Upper lobe of right lung (tissue), 1 donor: ENCODE data around the gene OR5AN1. TPM values are rescaled to one million over a fixed set of nuclear protein-coding genes. Genes with fewer than 3 reads are reported as not detected.
"Not testable (repeated sequence)": the region's sequence is repeated elsewhere in the genome, so short reads cannot be mapped to it uniquely, and the experiment has no call there.

ENCODE experiments used
- ATAC-seq: fragments of 200-7000 bp; cut with Tn5 transposase; one replicate; pipeline ENCODE4 v1.9.1; 2020; ENCODE audit warnings: mild to moderate bottlenecking, moderate library complexity
- DNase-seq: peaks from one replicate; pipeline ENCODE4 v3.0.0-alpha.2; 2020
- H3K27ac ChIP-seq: fragments of 200-600 bp; one replicate; pipeline ENCODE4 v1.8.0; 2022
- H3K27me3 ChIP-seq: fragments of 200-600 bp; one replicate; pipeline ENCODE4 v1.8.0; 2022; ENCODE audit warnings: mild to moderate bottlenecking
- H3K36me3 ChIP-seq: fragments of 200-600 bp; one replicate; pipeline ENCODE4 v1.8.0; 2022
- H3K4me1 ChIP-seq: fragments of 200-600 bp; one replicate; pipeline ENCODE4 v1.8.0; 2022
- H3K4me3 ChIP-seq: fragments of 200-600 bp; one replicate; pipeline ENCODE4 v1.8.0; 2022; ENCODE audit warnings: mild to moderate bottlenecking
- H3K9me3 ChIP-seq: fragments of 200-600 bp; one replicate; pipeline ENCODE4 v1.8.0; 2022
- intact Hi-C: fragments of 100-400 bp; cut with DNase I; formaldehyde crosslinking; loops from one replicate; pipeline ENCODE4 v1.11.0; 2022
- total RNA-seq: library from RNA; stranded (reverse); fragmentation: NEBNext Ultra II Directional; extraction: Animal tissue kit (Norgen Biotek cat#: 25700); gene quantifications from one replicate; pipeline ENCODE4 v1.2.1, GENCODE V29; 2021
- TF ChIP-seq, protein P1 (sequence below): fragments of 200-600 bp; IDR thresholded peaks from one replicate; pipeline ENCODE4 v1.8.0; 2022; ENCODE audit warnings: antibody characterized with exemption
- donor health status: DM: no; HTN: yes; CAD: no; lungs with severe emphysema.

The OR5AN1 gene
- total RNA-seq, 1 donor from 2014 or later: not detected

DNA sequence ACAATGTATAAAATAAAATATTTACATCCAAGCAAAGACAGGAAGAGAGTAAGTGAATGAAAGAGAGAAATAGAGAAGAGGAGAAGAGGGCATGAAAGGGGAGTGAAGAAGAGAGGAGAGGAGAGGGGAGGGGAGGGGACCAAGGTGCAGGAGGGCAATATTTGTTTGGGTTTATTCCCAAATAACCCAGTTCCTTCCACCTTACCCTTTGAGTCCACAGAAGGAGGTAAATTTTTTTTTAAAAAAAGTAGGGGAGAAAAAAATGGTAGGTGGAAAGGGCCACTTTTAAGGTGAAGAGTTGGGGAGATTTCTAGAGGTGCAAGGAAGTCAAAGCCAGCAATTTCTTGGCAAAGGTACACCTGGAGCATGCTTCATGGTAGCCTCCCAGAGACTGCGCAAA, 2.1 kb upstream of the OR5AN1 start:
- Histone ChIP-seq H3K4me3 (no peak overlapping the region), H3K27ac (no peak overlapping the region), H3K4me1 (no peaks in the 10 kb centered on the region), H3K27me3 (no peaks in the 10 kb centered on the region), H3K9me3 (no peaks in the 10 kb centered on the region), H3K36me3 (no peaks in the 10 kb centered on the region)
- TF ChIP-seq, protein P1, sequence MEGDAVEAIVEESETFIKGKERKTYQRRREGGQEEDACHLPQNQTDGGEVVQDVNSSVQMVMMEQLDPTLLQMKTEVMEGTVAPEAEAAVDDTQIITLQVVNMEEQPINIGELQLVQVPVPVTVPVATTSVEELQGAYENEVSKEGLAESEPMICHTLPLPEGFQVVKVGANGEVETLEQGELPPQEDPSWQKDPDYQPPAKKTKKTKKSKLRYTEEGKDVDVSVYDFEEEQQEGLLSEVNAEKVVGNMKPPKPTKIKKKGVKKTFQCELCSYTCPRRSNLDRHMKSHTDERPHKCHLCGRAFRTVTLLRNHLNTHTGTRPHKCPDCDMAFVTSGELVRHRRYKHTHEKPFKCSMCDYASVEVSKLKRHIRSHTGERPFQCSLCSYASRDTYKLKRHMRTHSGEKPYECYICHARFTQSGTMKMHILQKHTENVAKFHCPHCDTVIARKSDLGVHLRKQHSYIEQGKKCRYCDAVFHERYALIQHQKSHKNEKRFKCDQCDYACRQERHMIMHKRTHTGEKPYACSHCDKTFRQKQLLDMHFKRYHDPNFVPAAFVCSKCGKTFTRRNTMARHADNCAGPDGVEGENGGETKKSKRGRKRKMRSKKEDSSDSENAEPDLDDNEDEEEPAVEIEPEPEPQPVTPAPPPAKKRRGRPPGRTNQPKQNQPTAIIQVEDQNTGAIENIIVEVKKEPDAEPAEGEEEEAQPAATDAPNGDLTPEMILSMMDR: no peak
- intact Hi-C loops: no loop called here
- no peak for ATAC-seq
- no peak for DNase-seq

DNA sequence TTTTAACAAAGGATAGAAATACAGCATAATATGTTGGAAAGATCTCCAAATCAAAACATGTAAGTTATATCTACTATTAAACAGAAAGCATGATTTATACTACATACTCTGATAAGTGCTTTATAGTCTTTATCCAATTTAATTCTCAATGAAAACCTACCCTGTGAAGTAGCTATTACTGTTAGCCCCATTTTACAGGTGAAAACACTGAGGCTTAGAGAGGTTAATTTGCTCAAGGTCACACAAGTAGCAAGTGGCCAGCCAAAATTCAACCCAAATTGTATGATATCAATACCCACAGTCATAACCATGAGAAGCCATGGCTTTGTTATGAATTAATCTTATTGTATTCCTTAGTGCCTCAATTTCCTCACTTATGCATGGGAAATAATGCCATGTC, 675 bp upstream of the OR5AN1 start:
- Histone ChIP-seq H3K27me3 (no peaks in the 10 kb centered on the region), H3K4me1 (no peaks in the 10 kb centered on the region), H3K36me3 (no peaks in the 10 kb centered on the region), H3K27ac (no peak overlapping the region), H3K4me3 (no peak overlapping the region), H3K9me3 (no peaks in the 10 kb centered on the region)
- intact Hi-C loops: no loop called here
- DNase-seq (no peak), ATAC-seq (no peak)
- TF ChIP-seq, protein P1: no peak

DNA sequence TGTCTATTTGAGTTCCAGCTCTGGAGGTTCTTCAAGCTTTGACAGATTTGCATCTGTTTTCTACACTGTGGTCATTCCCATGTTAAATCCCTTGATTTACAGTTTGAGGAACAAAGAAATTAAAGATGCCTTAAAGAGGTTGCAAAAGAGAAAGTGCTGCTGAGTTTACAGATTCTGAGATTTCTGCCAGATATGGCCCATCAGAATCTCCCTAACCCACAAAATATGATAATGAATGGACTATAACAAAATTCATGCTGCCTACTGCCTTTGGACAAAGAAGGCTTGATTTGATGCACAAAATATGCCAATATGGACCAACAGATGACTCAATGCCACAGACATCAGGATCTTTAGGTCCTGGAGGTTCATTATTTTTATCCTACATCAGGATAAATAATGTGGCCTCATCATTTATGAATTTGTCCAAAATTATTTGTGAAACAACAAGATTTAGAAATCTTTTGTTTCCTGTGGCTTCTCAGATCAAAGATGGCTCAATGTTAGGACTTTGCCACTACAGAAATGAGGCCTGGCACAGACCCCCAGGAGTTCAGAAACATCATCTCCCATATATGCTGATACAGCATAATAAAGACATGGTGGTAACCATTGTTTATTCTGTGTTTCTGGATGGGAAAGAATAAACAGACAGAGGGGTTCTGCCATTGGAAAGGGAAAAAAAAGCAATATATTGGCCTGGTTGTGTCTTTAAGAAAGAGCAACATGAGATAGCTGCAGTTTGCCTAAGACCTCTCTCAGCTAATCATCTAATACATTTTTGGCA, 6.7 kb downstream of the OR5AN1 start:
- ATAC-seq (no peak), DNase-seq (no peak)
- Histone ChIP-seq H3K4me1 (no peaks in the 10 kb centered on the region), H3K27ac (no peak overlapping the region), H3K27me3 (no peaks in the 10 kb centered on the region), H3K9me3 (no peaks in the 10 kb centered on the region), H3K4me3 (no peak overlapping the region), H3K36me3 (no peaks in the 10 kb centered on the region)
- TF ChIP-seq, protein P1: no peak
- intact Hi-C loops: no loop called here

DNA sequence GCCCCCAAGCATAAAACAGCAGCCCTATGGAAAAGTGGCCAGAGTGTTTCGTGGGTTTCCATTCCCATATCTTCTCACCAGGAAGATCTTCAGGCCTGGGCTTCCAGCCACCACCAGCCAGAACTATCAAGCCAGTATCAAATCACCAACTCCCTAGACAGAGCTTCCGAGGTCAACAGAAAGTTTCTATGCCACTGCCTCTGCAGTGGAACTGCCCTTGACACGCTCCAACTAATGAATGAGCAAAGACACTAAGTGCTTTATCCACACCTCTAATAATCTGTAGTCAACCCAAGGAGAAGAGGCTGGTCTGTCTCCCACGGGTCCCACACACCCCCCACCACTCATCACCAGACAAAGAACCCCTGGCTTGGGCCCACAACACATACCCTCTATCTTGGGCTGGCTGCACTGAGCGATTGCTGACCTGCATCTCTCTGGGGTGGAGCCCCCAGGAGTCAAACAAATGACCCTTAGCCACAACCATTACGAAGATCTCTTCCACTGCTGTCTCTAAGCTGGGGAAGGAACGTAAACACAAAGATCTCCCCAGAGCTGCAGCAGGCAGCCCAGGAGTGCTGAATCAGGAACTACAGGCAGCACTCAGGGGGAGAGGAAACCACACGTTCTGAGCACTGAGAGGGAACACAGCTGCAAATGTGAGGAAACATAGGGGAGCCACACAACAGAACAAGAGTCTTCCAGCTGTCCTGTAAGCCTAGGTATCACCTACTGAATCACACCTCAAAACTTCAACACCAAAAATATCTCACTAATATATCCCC, 9.7 kb downstream of the OR5AN1 start:
- ATAC-seq (peak; percentile 50), DNase-seq (no peak)
- Histone ChIP-seq H3K4me3 (no peak overlapping the region), H3K27me3 (no peaks in the 10 kb centered on the region), H3K27ac (no peak overlapping the region), H3K9me3 (no peaks in the 10 kb centered on the region), H3K4me1 (no peaks in the 10 kb centered on the region), H3K36me3 (no peaks in the 10 kb centered on the region)
- intact Hi-C loops: no loop called here
- TF ChIP-seq, protein P1: no peak

DNA sequence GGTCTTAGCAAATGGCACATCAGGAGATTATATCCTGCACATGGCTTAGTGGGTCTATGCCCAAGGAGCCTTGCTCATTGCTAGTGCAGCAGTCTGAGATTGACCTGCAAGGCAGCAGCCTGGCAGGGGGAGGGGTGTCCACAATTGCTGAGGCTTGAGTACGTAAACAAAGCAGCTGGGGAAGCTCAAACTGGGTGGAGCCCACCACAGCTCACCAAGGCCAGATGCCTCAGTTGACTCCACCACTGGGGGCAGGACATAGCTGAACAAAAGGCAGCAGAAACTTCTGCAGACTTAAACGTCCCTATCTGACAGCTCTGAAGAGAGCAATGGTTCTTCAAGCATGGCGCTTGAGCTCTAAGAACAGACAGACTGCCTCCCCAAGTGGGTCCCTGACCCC, 13.6 kb downstream of the OR5AN1 start:
- H3K27me3 ChIP-seq, intact Hi-C loops, ATAC-seq, H3K9me3 ChIP-seq, H3K4me3 ChIP-seq, H3K36me3 ChIP-seq, DNase-seq, H3K4me1 ChIP-seq, H3K27ac ChIP-seq: not testable (repeated sequence)

DNA sequence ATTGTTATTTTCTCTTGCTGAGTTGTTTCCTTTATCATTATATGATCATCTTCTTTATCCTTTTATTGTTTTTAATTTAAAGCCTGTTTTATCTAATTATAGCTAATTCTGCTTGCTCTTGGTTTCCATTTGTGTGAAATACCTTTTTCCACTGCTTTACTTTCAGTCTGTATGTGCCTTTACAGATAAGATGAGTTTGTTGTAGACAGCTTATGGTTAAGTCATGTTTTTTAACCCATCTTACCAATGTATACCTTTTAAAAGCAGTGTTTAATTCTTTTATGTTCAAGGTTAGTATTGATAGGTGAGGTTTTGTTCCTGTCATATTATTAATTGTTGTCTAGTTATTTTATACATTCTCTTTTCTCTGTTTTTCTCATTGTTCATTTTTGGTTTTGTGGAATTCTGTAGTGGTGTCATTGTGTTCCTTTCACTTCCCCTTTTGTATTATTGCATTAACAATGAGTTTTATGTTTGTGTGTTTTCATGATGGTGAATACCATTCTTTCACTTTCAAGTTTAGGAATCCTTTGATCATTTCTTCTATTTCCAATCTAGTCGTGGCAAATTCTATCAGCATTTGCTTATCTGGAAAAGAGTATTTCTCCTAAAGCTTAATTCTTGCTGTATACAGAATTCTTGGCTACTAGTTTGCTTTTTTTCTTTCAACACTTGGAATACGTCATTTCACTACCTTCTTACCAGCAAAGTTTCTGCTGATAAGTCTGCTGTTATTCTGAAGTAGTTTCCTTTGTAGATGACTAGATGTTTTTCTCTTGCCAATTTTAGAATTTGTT, 21.8 kb downstream of the OR5AN1 start:
- no peak overlapping the region for H3K4me3 ChIP-seq
- DNase-seq: no peak
- no peaks in the 10 kb centered on the region for H3K9me3 ChIP-seq
- no peak overlapping the region for H3K27ac ChIP-seq
- intact Hi-C loops: no loop called here
- TF ChIP-seq, protein P1: no peak
- no peak for ATAC-seq
- no peaks in the 10 kb centered on the region for H3K36me3 ChIP-seq
- no peaks in the 10 kb centered on the region for H3K27me3 ChIP-seq
- H3K4me1 ChIP-seq: no peaks in the 10 kb centered on the region
